ENCODE results near the gene SPATA31E1. TPM values are rescaled to one million over a fixed set of nuclear protein-coding genes. Genes with fewer than 3 reads are reported as not detected.
"Not testable (repeated sequence)": the region's sequence is repeated elsewhere in the genome, so short reads cannot be mapped to it uniquely, and the experiment has no call there.

Gene SPATA31E1
- total RNA-seq, 1 experiment from 2014 or later, result not detected

DNA sequence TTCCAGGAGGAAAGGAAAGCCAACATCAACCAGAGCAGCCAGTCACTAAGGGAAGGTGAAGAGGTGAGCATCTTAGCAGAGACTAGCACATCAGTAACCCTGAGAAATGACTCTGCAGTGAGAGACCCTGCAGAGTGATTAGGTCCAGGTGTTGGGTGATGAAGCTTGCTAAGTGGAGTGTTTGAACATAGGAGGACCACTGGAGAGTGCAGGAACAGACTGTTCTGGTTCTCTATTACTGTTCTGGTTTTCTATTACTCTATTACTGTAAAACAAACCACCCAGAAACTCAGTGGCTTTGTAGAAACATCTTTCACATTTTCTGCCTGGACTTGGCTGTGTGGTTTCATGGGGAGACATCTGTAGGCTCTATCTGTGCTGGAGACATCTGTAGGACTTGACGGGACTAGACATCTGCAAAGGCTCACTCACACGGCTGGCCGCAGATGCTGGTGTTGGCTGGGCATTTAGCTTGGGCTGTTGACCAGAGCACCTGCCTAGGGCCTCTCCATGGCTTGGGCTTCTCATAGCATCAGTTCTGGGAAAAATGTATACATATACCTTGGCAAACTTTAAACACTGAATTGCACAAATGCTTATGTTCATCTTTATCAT lies 33.4 kb upstream of the SPATA31E1 start:
- Mint-ChIP-seq H3K9me3 (ENCODE audit: unreplicated experiment) (no peaks in the 10 kb centered on the region), H3K27me3 (ENCODE audit: insufficient read depth, unreplicated experiment) (no peaks in the 10 kb centered on the region), H3K4me1 (ENCODE audit: insufficient read depth, unreplicated experiment) (peaks cover 11% of the 10 kb centered on the region), H3K36me3 (ENCODE audit: insufficient read depth, unreplicated experiment) (no peaks in the 10 kb centered on the region), H3K27ac (ENCODE audit: low read depth, unreplicated experiment) (no peak overlapping the region), H3K4me3 (ENCODE audit: unreplicated experiment) (no peak overlapping the region)
- POLR2A ChIA-PET, result no interaction called here
- intact Hi-C loops (cut with micrococcal nuclease), result no loop called here
- BruUV-seq (replicated peaks), result no TSS peak
- CTCF ChIA-PET, result interaction anchor here (0.7 kb wide), 1 partner anchor 742 kb away, joined by 3 read pairs; no protein-coding TSS in a partner anchor
- TF ChIP-seq, protein P1, sequence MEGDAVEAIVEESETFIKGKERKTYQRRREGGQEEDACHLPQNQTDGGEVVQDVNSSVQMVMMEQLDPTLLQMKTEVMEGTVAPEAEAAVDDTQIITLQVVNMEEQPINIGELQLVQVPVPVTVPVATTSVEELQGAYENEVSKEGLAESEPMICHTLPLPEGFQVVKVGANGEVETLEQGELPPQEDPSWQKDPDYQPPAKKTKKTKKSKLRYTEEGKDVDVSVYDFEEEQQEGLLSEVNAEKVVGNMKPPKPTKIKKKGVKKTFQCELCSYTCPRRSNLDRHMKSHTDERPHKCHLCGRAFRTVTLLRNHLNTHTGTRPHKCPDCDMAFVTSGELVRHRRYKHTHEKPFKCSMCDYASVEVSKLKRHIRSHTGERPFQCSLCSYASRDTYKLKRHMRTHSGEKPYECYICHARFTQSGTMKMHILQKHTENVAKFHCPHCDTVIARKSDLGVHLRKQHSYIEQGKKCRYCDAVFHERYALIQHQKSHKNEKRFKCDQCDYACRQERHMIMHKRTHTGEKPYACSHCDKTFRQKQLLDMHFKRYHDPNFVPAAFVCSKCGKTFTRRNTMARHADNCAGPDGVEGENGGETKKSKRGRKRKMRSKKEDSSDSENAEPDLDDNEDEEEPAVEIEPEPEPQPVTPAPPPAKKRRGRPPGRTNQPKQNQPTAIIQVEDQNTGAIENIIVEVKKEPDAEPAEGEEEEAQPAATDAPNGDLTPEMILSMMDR (IDR thresholded peaks at IDR 0.05; ENCODE audit: unreplicated experiment), result no peak
- DNase-seq (ENCODE audit: unreplicated experiment), result no peak

- no peak overlapping the region for H3K4me3 Mint-ChIP-seq (ENCODE audit: unreplicated experiment)
Measured at GRCh38 chr9:87850391-87850790, 32.3 kb upstream of the SPATA31E1 start.

GRCh38 chr9:87851186-87851585 lies 31.5 kb upstream of the SPATA31E1 start:
- ChIA-PET CTCF (interaction anchor here (0.6 kb wide), 1 partner anchor 256 kb away, joined by 5 read pairs; no protein-coding TSS in a partner anchor), POLR2A (interaction anchor here (1.1 kb wide), 1 partner anchor 107 kb away, joined by 3 read pairs; no protein-coding TSS in a partner anchor)
- H3K9me3 Mint-ChIP-seq (ENCODE audit: unreplicated experiment); intact Hi-C loops (cut with micrococcal nuclease); H3K27me3 Mint-ChIP-seq (ENCODE audit: insufficient read depth, unreplicated experiment); H3K4me3 Mint-ChIP-seq (ENCODE audit: unreplicated experiment); H3K36me3 Mint-ChIP-seq (ENCODE audit: insufficient read depth, unreplicated experiment); H3K27ac Mint-ChIP-seq (ENCODE audit: low read depth, unreplicated experiment); DNase-seq (ENCODE audit: unreplicated experiment); BruUV-seq (replicated peaks): not testable (repeated sequence)
- peaks cover 13% of the 10 kb centered on the region for H3K4me1 Mint-ChIP-seq (ENCODE audit: insufficient read depth, unreplicated experiment)

More at GRCh38 chr9:87850391-87850790, 32.3 kb upstream of the SPATA31E1 start:
- no peaks in the 10 kb centered on the region for H3K9me3 Mint-ChIP-seq (ENCODE audit: unreplicated experiment)
- intact Hi-C loops (cut with micrococcal nuclease), result no loop called here
- ChIA-PET CTCF (no interaction called here), POLR2A (no interaction called here)
- no TSS peak for BruUV-seq (replicated peaks)
- H3K4me1 Mint-ChIP-seq (ENCODE audit: insufficient read depth, unreplicated experiment), result peaks cover 13% of the 10 kb centered on the region
- H3K27ac Mint-ChIP-seq (ENCODE audit: low read depth, unreplicated experiment), result no peak overlapping the region
- H3K27me3 Mint-ChIP-seq (ENCODE audit: insufficient read depth, unreplicated experiment), result no peaks in the 10 kb centered on the region
- H3K36me3 Mint-ChIP-seq (ENCODE audit: insufficient read depth, unreplicated experiment), result peaks cover 1% of the 10 kb centered on the region
- peak; percentile 58 for DNase-seq (ENCODE audit: unreplicated experiment)
- TF ChIP-seq, protein P1 (IDR thresholded peaks at IDR 0.05; ENCODE audit: unreplicated experiment), result no peak

DNA sequence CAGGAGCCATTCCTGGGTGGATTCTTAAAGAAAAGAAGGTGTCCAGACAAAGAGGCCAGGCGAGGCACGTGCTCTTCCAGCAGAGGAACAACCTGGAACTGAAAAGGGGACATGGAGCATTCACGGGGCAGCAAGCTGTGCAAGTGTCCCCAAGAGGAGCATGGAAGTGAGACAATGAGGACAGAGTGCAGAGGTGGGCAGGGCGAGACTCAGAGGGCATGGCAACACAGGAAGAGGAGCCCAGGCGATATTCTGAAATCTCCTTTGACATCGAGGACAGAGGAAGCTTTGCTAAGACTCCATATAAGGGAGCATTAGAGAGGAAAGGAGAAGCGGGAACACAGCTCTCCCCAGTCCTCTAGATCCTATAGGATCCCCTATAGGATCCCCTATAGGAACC lies 29.4 kb upstream of the SPATA31E1 start:
- H3K36me3 Mint-ChIP-seq (ENCODE audit: insufficient read depth, unreplicated experiment), result peaks cover 12% of the 10 kb centered on the region
- no peaks in the 10 kb centered on the region for H3K27me3 Mint-ChIP-seq (ENCODE audit: insufficient read depth, unreplicated experiment)
- no peak for DNase-seq (ENCODE audit: unreplicated experiment)
- TF ChIP-seq, protein P1 (IDR thresholded peaks at IDR 0.05; ENCODE audit: unreplicated experiment), result no peak
- H3K9me3 Mint-ChIP-seq (ENCODE audit: unreplicated experiment), result no peaks in the 10 kb centered on the region
- no TSS peak for BruUV-seq (replicated peaks)
- peaks cover 13% of the 10 kb centered on the region for H3K4me1 Mint-ChIP-seq (ENCODE audit: insufficient read depth, unreplicated experiment)
- ChIA-PET POLR2A (no interaction called here), CTCF (no interaction called here)
- intact Hi-C loops (cut with micrococcal nuclease), result no loop called here
- no peak overlapping the region for H3K27ac Mint-ChIP-seq (ENCODE audit: low read depth, unreplicated experiment)
- H3K4me3 Mint-ChIP-seq (ENCODE audit: unreplicated experiment), result no peak overlapping the region
